AG04449 (cell line): ENCODE measurements around the gene PLEKHO2.

Experiments used
- CTCF ChIA-PET: fragments of 350-600 bp; formaldehyde crosslinking; extraction: SDS; loops from one replicate; lab custom pipeline; 2021; ENCODE audit warnings: antibody characterized with exemption; lab: Yijun Ruan, JAX
- POLR2A ChIA-PET: fragments of 400-600, 350-600 bp; formaldehyde crosslinking; extraction: SDS; loops from one replicate; lab custom pipeline; 2020; ENCODE audit warnings: antibody characterized with exemption, inconsistent platforms; lab: Yijun Ruan, JAX
- DNase-seq: peaks from one replicate; pipeline ENCODE4 v3.0.0-alpha.2; 2010; ENCODE audit warnings: low read depth, low spot score
- H3K4me3 ChIP-seq: 2 replicates; pipeline ENCODE4 v1.5.1; 2011; ENCODE audit warnings: low read depth, mild to moderate bottlenecking, control low read depth, low read length
- TF ChIP-seq, protein P1 (sequence below): IDR thresholded peaks from one replicate; pipeline ENCODE4 v1.5.1; 2011; ENCODE audit warnings: mild to moderate bottlenecking, moderate library complexity, low read length, control low read depth, inconsistent platforms; ENCODE audit not compliant: insufficient read depth; ENCODE audit errors: missing control alignments

The PLEKHO2 gene

GRCh38 chr15:64911311-64912186 is 69.8 kb downstream of the PLEKHO2 start, which contains the start of gene ANKDD1A:
TSS of gene ANKDD1A (plus strand) at chr15:64911902. CDS start at chr15:64911931, 29 bp downstream.
- CTCF ChIA-PET = interaction anchor here (1.3 to 2.4 kb wide), 3 partner anchors 76 to 184 kb away, joined by 4 to 8 read pairs (median 5); no protein-coding TSS in a partner anchor
- TF ChIP-seq, protein P1, sequence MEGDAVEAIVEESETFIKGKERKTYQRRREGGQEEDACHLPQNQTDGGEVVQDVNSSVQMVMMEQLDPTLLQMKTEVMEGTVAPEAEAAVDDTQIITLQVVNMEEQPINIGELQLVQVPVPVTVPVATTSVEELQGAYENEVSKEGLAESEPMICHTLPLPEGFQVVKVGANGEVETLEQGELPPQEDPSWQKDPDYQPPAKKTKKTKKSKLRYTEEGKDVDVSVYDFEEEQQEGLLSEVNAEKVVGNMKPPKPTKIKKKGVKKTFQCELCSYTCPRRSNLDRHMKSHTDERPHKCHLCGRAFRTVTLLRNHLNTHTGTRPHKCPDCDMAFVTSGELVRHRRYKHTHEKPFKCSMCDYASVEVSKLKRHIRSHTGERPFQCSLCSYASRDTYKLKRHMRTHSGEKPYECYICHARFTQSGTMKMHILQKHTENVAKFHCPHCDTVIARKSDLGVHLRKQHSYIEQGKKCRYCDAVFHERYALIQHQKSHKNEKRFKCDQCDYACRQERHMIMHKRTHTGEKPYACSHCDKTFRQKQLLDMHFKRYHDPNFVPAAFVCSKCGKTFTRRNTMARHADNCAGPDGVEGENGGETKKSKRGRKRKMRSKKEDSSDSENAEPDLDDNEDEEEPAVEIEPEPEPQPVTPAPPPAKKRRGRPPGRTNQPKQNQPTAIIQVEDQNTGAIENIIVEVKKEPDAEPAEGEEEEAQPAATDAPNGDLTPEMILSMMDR = no peak
- peak within 1 kb of the TSS; percentile 66 for H3K4me3 ChIP-seq
- DNase-seq = no peak
- POLR2A ChIA-PET = interaction anchor here (1.0 to 1.7 kb wide), 2 partner anchors 18 to 70 kb away, joined by 4 to 7 read pairs; no protein-coding TSS in a partner anchor

GRCh38 chr15:64912379-64913325 is 70.9 kb downstream of the PLEKHO2 start:
- DNase-seq = no peak
- POLR2A ChIA-PET = interaction anchor here (1.0 to 1.7 kb wide), 2 partner anchors 19 to 72 kb away, joined by 4 to 7 read pairs; no protein-coding TSS in a partner anchor
- CTCF ChIA-PET = interaction anchor here (1.3 to 4.5 kb wide), 4 partner anchors 7 to 185 kb away, joined by 4 to 24 read pairs (median 6); no protein-coding TSS in a partner anchor
- TF ChIP-seq, protein P1 = no peak
- peak overlapping the region; percentile 66; the same call in 1 of the 2 replicates for H3K4me3 ChIP-seq

GRCh38 chr15:64915518-64916227 is 74.0 kb downstream of the PLEKHO2 start:
- no peak overlapping the region for H3K4me3 ChIP-seq
- ChIA-PET POLR2A (no interaction called here), CTCF (interaction anchor here (4.5 kb wide), 1 partner anchor 10 kb away, joined by 24 read pairs; no protein-coding TSS in a partner anchor)
- DNase-seq = no peak
- TF ChIP-seq, protein P1 = no peak

DNA sequence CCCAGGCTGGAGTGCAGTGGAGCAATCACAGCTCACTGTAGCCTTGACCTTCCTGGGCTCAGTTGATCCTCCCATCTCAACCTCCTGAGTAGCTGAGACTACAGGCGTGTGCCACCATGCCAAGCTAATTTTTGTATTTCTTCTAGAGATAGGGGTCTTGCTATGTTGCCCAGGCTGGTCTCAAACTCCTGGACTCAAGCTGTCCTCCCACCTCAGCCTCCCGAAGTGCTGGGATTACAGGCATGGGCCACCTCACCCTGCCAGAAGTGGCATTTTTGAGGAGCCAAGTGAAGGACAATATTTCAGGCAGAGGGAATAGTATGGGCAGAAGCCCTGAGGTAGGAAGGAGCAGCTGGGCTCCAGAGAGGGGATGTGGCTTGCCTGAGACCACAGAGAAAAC is 74.7 kb downstream of the PLEKHO2 start:
- POLR2A ChIA-PET = no interaction called here
- H3K4me3 ChIP-seq = no peak overlapping the region
- CTCF ChIA-PET = interaction anchor here (4.5 kb wide), 1 partner anchor 11 kb away, joined by 24 read pairs; no protein-coding TSS in a partner anchor
- TF ChIP-seq, protein P1 = no peak
- DNase-seq = no peak

DNA sequence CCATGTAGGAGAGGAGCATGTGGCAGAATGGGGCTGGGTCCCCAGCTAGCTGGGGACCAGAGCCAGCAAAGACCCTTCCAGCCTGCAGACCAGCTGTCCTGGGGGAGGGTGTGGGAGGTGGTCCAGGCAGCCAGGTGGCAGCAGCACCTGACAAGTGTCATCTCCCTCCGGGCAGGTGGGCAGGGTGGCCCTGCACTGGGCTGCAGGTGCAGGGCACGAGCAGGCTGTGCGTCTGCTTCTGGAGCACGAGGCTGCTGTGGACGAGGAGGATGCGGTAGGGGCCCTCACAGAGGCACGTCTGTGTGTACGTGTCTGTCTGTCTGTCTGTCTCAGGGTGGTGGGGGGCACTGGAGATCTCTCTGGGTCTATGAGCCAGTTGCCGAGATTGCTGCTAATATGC is 75.5 kb downstream of the PLEKHO2 start:
- no peak overlapping the region for H3K4me3 ChIP-seq
- TF ChIP-seq, protein P1 = no peak
- DNase-seq = no peak
- ChIA-PET CTCF (interaction anchor here (4.5 kb wide), 1 partner anchor 12 kb away, joined by 24 read pairs; no protein-coding TSS in a partner anchor), POLR2A (no interaction called here)
